ENCODE measurements around the gene ERCC2. TPM values are rescaled to one million over a fixed set of nuclear protein-coding genes. Genes with fewer than 3 reads are reported as not detected.
A peak's percentile ranks its signal among the peaks of the same experiment; 100 is the strongest.
"Not testable (repeated sequence)": the region's sequence is repeated elsewhere in the genome, so short reads cannot be mapped to it uniquely, and the experiment has no call there.

ERCC2 gene
- total RNA-seq, 2 experiments from 2014 or later = 27.5 to 30.4 TPM

DNA sequence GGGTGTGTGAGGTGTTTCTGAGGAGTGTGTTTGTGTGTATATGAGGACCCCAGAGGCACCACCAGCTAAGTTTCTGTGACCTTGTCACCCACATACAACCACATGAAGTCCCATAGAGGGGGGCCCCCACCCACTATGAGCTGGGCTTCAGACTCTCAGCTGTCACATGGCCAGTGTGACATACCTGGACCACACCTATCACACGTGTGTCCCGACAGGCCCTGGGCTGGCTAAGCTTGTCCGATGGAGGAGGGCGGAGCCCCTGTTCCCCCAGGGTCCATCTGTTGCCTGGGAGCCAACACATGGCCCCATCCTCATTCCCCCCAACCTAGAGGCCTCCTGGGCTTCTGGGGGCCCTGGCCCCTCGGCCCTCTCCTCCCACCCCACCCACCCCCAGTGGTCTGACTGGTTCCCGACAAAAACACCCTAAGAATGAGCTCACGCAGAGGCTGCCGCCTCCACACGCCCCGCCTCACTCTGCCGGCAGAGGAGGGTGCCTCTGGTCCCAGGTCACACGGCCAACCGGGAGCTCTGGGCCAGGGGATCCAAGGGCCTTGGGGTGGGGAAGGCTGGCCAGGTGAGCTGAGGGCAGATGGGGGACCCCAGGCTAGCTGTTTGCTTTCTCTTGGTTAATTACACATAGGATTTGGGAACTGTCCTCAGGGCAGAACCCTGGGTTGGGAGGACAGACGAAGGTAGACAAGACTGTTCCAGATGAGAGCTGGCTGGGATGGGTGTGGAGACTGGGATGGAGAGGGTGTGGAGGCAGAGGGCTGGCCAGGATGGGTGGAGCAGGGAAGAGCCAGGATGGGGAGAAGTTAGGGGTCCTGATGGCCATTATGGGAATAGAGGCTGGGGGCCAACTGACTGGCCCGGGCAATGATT lies 25.5 kb downstream of the ERCC2 start:
- Mint-ChIP-seq H3K4me1 (peaks cover 2% of the 10 kb centered on the region), H3K9me3 (ENCODE audit: low read depth) (no peaks in the 10 kb centered on the region), H3K27me3 (peaks cover 12% of the 10 kb centered on the region), H3K27ac (no peak overlapping the region), H3K4me3 (no peak overlapping the region), H3K36me3 (ENCODE audit: low read depth) (no peaks in the 10 kb centered on the region)
- POLR2A ChIA-PET = interaction anchor here (0.6 kb wide), 1 partner anchor 236 kb away, joined by 3 read pairs; no protein-coding TSS in a partner anchor
- ATAC-seq = no peak
- DNase-seq = no peak
- intact Hi-C loops (cut with DNase I, micrococcal nuclease) = no loop called here
- CTCF ChIA-PET = interaction anchor here (0.7 kb wide), 1 partner anchor 29 kb away, joined by 3 read pairs; no protein-coding TSS in a partner anchor

GRCh38 chr19:45342911-45343310 lies 27.5 kb downstream of the ERCC2 start:
- peaks cover 16% of the 10 kb centered on the region for H3K27me3 Mint-ChIP-seq
- ChIA-PET CTCF (interaction anchor here (1.1 kb wide), 1 partner anchor 93 kb away, joined by 4 read pairs; no protein-coding TSS in a partner anchor), POLR2A (no interaction called here)
- DNase-seq (no peak), ATAC-seq (no peak)
- H3K4me3 Mint-ChIP-seq = no peak overlapping the region
- intact Hi-C loops (cut with DNase I, micrococcal nuclease) = no loop called here
- no peaks in the 10 kb centered on the region for H3K9me3 Mint-ChIP-seq (ENCODE audit: low read depth)
- H3K4me1 Mint-ChIP-seq = peaks cover 6% of the 10 kb centered on the region
- no peak overlapping the region for H3K27ac Mint-ChIP-seq
- no peaks in the 10 kb centered on the region for H3K36me3 Mint-ChIP-seq (ENCODE audit: low read depth)

DNA sequence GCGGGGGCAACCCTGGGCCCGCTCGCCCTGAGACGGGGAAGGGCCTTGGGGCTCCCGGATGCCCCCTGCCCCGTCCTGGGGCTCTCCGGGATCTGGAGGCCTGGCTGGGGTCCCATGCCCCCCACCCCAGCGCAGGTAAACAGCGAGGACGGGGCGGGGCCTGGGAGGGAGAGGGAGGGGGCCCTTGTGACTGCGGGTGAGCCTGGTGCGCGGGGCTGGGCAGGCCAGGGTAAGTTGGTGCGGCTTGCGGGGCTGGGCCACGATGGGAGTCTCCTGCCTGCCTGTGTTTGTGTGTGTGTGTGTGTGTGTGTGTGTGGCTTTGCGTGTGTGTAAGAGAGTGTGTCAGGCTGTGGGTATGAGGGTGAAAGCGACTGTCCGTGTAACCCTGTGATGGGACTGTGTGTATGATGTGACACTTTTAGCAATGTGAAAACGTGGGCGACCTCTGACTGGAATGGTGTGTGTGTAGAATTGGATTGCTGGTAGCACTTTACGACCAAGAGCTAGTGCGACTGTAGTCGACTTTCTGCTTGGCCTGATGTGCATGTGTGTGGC lies 29.4 kb downstream of the ERCC2 start:
- CTCF ChIA-PET = no interaction called here
- peaks cover 18% of the 10 kb centered on the region for H3K27me3 Mint-ChIP-seq
- H3K36me3 Mint-ChIP-seq (ENCODE audit: low read depth) = no peaks in the 10 kb centered on the region

DNA sequence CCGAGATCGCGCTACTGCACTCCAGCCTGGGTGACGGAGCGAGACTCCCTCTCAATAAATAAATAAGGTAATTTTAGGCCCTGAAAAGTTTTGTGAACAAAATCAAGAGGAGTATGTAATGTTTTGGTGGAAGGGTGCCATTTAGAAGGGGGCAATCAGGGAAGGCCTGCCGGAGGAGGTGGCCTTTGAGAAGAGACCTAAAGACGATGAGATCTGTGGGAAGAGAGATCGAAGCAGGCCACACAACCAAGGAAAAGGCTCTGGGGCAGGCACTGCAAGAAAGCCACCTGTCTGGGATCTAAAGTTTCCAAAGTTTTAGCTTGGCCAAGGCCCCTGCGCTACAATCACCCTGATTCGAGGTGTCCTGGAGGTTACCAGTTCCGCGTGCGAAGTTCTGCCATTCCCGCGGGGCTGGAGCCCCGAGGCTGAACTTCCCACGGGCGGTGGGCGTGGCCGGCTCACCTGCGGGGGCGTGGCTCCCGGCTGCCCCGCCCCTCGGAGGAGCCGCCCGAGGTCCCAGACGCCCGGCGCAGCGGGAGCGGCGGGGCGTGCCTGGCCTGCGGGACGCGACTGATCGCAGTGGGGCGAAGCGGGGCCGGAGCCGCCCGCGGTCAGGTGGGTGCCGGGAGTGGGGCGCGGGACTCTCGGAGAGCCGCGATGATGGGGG lies 30.0 kb downstream of the ERCC2 start, which contains the start of gene KLC3:
KLC3 (plus strand) TSS at position 519 of the 667 bp plus-strand sequence. CDS start 4,792 bp downstream, outside the sequence.
- ATAC-seq = peak; percentile 29
- DNase-seq = peak; percentile 65
- intact Hi-C loops (cut with DNase I, micrococcal nuclease) = loop anchor here in 1 of 2 experiments (1.0 kb wide), 1 partner anchor 30 kb away; the partner anchor contains the start of gene ERCC2
- Mint-ChIP-seq H3K9me3 (ENCODE audit: low read depth) (no peaks in the 10 kb centered on the region), H3K4me1 (peaks cover 6% of the 10 kb centered on the region), H3K27ac (no peak within 1 kb of the TSS), H3K36me3 (ENCODE audit: low read depth) (no peaks in the 10 kb centered on the region), H3K4me3 (peak within 1 kb of the TSS; percentile 25), H3K27me3 (peaks cover 18% of the 10 kb centered on the region)
- POLR2A ChIA-PET = interaction anchor here (0.6 kb wide), 1 partner anchor 326 kb away, joined by 7 read pairs; no protein-coding TSS in a partner anchor
- CTCF ChIA-PET = interaction anchor here (1.8 to 2.8 kb wide), 2 partner anchors 91 to 616 kb away, joined by 4 to 13 read pairs; no protein-coding TSS in a partner anchor

More for the DNA sequence above, 29.4 kb downstream of the ERCC2 start:
- Mint-ChIP-seq H3K27ac (no peak overlapping the region), H3K4me1 (peaks cover 6% of the 10 kb centered on the region), H3K9me3 (ENCODE audit: low read depth) (no peaks in the 10 kb centered on the region), H3K4me3 (no peak overlapping the region)
- POLR2A ChIA-PET = interaction anchor here (0.5 to 0.6 kb wide), 2 partner anchors 25 to 1619 kb away, joined by 3 to 4 read pairs; no protein-coding TSS in a partner anchor
- intact Hi-C loops (cut with DNase I, micrococcal nuclease) = loop anchor here in 1 of 2 experiments (1.0 kb wide), 1 partner anchor 29 kb away; the partner anchor contains the start of gene ERCC2
- ATAC-seq = peak; percentile 30
- peak; percentile 29 for DNase-seq

- Mint-ChIP-seq H3K27ac (no peak overlapping the region), H3K4me1 (peaks cover 6% of the 10 kb centered on the region), H3K4me3 (no peak overlapping the region), H3K27me3 (peaks cover 15% of the 10 kb centered on the region), H3K9me3 (ENCODE audit: low read depth) (no peaks in the 10 kb centered on the region), H3K36me3 (ENCODE audit: low read depth) (no peaks in the 10 kb centered on the region)
- ATAC-seq (no peak), DNase-seq (no peak)
- CTCF ChIA-PET = interaction anchor here (0.7 to 2.8 kb wide), 12 partner anchors 10 to 616 kb away, joined by 3 to 13 read pairs (median 3); no protein-coding TSS in a partner anchor
- POLR2A ChIA-PET = no interaction called here
- intact Hi-C loops (cut with DNase I, micrococcal nuclease) = loop anchor here (1.0 to 5.0 kb wide), 4 partner anchors 31 to 437 kb away; partner anchors contain the start of genes ERCC2 (in 1 of the 2) and MARK4 (in 1 of the 2)
These were observed 30.7 kb downstream of the ERCC2 start for GRCh38 chr19:45339629-45340028.

DNA sequence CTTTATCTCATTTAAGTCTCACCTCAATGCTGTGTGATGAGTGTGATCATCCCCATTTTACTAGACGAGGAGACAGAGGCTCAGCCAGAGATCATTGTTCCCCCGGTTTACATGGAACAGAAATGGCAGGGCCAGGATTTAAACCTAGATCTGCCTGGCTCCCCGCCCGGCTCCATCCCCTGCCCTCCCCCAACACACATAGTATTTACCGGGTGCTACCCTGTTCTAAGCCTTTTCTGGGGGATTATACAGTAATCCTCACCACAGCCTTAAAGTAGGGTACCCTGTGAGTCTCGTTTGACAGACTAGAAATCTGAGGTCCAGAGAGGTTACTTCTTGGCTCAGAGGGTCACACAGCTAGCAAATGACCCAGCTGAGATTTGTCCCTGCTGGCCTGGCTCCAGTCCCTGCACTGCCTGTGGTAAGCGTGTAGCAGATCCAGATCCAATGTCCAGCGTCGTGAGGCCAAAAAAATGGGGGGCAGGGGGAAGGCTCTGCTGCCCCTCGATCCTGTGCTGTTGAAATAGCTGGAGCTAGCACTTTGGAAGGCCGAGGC lies 33.6 kb downstream of the ERCC2 start:
- ATAC-seq = no peak
- Mint-ChIP-seq H3K36me3 (ENCODE audit: low read depth) (no peaks in the 10 kb centered on the region), H3K27me3 (peaks cover 10% of the 10 kb centered on the region), H3K4me1 (peaks cover 6% of the 10 kb centered on the region), H3K9me3 (ENCODE audit: low read depth) (no peaks in the 10 kb centered on the region), H3K27ac (no peak overlapping the region), H3K4me3 (no peak overlapping the region)
- intact Hi-C loops (cut with DNase I, micrococcal nuclease) = loop anchor here (5.0 kb wide), 2 partner anchors 84 to 434 kb away; partner anchors contain the start of gene MARK4 (in 1 of the 2)
- no peak for DNase-seq
- ChIA-PET POLR2A (no interaction called here), CTCF (interaction anchor here (0.6 to 1.9 kb wide), 2 partner anchors 149 to 158 kb away, joined by 3 to 5 read pairs; partner anchors contain the start of genes BLOC1S3 and TRAPPC6A)

GRCh38 chr19:45334881-45335280 lies 35.5 kb downstream of the ERCC2 start:
- H3K9me3 Mint-ChIP-seq (ENCODE audit: low read depth); H3K4me1 Mint-ChIP-seq; POLR2A ChIA-PET; ATAC-seq; H3K27ac Mint-ChIP-seq; DNase-seq; H3K36me3 Mint-ChIP-seq (ENCODE audit: low read depth); H3K27me3 Mint-ChIP-seq; H3K4me3 Mint-ChIP-seq: not testable (repeated sequence)
- CTCF ChIA-PET = interaction anchor here (0.6 to 1.1 kb wide), 3 partner anchors 33 to 1061 kb away, joined by 3 read pairs; no protein-coding TSS in a partner anchor
- intact Hi-C loops (cut with DNase I, micrococcal nuclease) = loop anchor here (5.0 kb wide), 2 partner anchors 83 to 433 kb away; partner anchors contain the start of gene MARK4 (in 1 of the 2)

GRCh38 chr19:45333609-45334303 lies 36.6 kb downstream of the ERCC2 start:
- Mint-ChIP-seq H3K9me3 (ENCODE audit: low read depth) (no peaks in the 10 kb centered on the region), H3K27me3 (peaks cover 4% of the 10 kb centered on the region), H3K4me3 (no peak overlapping the region), H3K4me1 (peaks cover 3% of the 10 kb centered on the region), H3K36me3 (ENCODE audit: low read depth) (no peaks in the 10 kb centered on the region), H3K27ac (no peak overlapping the region)
- DNase-seq = no peak
- CTCF ChIA-PET = interaction anchor here (0.6 to 0.7 kb wide), 3 partner anchors 151 to 1062 kb away, joined by 3 to 4 read pairs (median 3); no protein-coding TSS in a partner anchor
- POLR2A ChIA-PET = no interaction called here
- ATAC-seq = no peak
- intact Hi-C loops (cut with DNase I, micrococcal nuclease) = no loop called here

DNA sequence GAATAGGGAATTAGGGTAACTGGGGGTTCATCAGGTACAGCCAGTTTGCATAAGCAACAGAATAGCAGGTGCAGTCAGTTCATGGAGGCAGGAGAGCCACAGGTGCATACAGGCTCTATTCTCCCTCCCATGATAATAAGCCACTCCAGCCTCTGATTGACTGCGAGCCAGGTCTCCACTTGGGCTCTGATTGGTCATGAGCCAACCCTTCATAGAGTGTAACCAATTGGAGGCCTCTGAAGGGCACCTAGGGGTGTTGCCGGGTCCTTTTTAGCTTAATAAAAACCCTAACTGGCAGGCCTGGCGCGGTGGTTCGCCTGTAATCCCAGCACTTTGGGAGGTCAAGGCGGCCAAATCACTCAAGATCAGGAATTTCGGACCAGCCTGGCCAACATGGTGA lies 39.0 kb downstream of the ERCC2 start:
- no peak for ATAC-seq
- intact Hi-C loops (cut with DNase I, micrococcal nuclease) = no loop called here
- ChIA-PET POLR2A (no interaction called here), CTCF (no interaction called here)
- H3K9me3 Mint-ChIP-seq (ENCODE audit: low read depth) = no peaks in the 10 kb centered on the region
- DNase-seq = no peak
- H3K4me1 Mint-ChIP-seq = no peaks in the 10 kb centered on the region
- H3K27ac Mint-ChIP-seq = no peak overlapping the region
- no peaks in the 10 kb centered on the region for H3K36me3 Mint-ChIP-seq (ENCODE audit: low read depth)
- no peak overlapping the region for H3K4me3 Mint-ChIP-seq
- H3K27me3 Mint-ChIP-seq = no peaks in the 10 kb centered on the region

DNA sequence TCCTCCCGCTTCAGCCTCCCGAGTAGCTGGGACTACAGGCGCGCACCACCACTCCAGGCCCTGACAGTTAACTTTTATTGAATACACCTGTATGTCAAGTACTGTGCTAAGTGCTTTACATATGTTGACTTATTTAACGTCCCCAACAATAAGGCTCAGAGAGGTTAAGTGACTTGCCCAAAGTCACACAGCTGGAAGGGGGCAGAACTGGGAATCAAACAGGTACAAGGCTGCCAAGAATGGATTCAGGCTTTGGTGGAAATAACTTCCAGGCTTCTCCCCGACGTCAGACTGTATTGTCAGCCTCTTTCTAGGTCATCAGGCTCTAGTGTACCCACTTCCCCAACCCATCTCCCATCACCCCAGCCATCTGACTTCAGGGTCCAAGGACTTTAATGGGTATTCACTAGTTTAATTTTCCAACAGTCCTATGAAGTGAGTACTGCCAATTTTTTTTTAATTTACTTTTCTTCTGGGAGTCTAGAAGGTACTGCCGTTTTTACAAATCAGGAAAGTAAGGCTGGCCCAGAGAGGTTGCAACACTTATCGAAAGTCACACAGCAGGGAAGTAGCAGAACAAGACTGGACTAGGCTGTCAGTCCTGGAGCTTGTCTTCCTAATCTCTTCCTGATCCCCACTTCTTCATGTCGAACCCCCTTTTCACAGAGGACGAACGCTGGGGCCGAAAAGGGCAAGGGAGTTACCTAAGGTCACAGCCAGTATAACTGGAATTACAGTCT lies 42.8 kb downstream of the ERCC2 start:
- DNase-seq = no peak
- Mint-ChIP-seq H3K27me3 (peaks cover 7% of the 10 kb centered on the region), H3K4me3 (no peak overlapping the region), H3K9me3 (ENCODE audit: low read depth) (no peaks in the 10 kb centered on the region), H3K27ac (no peak overlapping the region), H3K36me3 (ENCODE audit: low read depth) (no peaks in the 10 kb centered on the region), H3K4me1 (no peaks in the 10 kb centered on the region)
- POLR2A ChIA-PET = no interaction called here
- CTCF ChIA-PET = interaction anchor here (1.2 kb wide), 1 partner anchor 14 kb away, joined by 3 read pairs; no protein-coding TSS in a partner anchor
- ATAC-seq = no peak
- intact Hi-C loops (cut with DNase I, micrococcal nuclease) = no loop called here

Measured in activated CD4-positive, alpha-beta T cell treated with anti-CD3 and anti-CD28 coated beads for 36 hours (primary cell).